ENCODE data around the gene IGSF9.

Gene IGSF9

DNA sequence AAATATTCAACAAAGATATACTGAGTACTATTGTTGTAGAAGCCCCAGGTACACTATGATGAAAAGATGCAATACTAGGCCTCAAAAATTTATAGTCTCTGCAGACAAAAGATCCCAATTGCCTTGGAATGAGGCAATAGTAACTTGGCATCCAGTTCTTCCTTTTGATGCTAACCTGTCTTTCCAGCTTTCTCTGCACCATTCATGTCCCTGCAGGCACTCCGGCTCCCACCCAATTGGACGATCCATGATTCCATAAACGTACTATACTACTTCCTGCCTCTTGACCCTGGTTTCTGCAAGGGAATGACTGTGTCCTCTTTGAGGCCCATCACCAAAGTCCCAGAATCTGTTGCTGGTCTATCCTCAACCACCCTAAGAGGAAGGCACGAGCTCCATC lies 12.1 kb downstream of the IGSF9 start:
- no peak for DNase-seq

DNA sequence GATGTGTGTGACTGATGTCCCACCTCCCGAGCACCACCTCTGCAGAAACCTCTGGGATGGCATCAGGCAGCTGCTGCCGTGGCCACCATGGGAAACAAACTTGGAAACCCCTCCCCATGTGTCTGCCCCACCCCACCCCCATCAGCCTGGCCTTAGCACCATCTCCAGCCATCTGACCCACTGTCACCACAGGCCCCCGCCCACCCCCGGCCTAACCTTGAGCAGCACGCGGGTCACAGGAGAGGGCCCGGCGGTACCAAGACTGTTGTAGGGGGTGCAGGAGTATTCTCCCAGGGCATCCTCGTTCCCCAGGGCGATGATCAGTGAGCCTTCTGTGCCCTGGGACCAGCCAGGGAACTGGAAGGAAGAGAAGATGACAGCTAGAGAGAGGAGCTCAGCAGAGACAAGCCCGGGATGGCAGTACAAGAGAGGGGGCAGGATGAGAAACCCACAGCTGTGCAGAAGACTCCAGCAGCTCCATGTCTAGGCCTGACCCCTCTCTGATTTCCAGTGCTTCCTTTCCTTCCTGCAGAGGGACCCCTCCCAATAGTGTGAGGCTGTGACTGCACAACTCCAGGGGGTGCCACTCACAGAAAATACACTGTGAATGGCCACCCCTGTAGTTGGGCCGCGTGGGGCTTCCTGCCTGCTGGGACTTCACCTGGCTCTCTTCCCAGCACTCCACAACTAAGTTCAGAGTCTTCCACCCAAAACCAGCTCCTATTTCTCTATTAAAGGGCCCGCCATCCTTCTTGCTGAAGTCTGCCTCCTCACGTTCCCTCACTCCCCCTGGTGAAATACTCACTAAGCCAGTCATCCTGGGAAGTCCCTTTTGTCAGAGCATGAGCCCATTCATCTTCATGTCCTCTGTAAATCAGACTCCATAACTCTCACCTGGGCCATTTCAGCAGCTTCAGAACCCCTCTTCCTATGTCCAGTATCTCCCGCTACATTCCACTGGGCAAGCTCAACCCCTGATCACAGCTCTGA lies 12.8 kb downstream of the IGSF9 start:
- DNase-seq: no peak

GRCh38 chr1:159931795-159932173 lies 13.6 kb downstream of the IGSF9 start:
- no peak for DNase-seq

DNA sequence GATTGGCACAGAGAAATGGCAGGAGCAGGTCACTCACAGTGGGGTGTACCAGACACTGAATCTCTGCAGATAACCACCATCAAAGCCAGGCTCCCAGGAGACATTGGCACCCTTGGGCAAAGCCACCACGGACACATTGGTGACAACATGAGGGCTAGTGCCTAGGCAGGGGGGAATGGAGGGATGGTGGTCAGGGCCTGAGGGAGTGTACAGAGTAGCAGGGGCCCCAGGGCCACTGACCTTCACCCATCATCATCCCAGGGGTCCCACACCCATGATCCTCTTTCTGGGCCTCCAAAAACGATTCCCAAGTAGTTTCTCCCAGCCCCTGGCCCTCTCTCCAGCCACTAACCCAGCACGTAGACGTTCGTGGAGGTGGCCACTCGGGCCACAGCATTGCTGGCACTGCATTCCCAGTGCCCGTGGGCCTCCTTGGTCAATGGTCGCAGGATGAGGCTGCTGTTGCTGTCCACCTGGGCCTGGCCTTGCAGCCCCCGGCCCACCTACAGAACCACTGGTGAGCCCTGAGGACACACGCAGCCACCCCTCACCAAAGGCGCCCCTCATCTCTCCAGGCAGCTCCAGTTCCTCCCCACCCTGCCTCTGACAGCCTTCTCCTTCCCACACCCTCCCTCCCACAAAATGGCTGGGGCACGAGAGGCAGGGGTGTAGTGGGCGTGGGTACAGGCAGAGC lies 14.2 kb downstream of the IGSF9 start:
- DNase-seq: no peak

- no peak for DNase-seq
Measured at GRCh38 chr1:159930634-159931033, 14.8 kb downstream of the IGSF9 start.

- DNase-seq: no peak
Measured at GRCh38 chr1:159930216-159930615, 15.2 kb downstream of the IGSF9 start.

GRCh38 chr1:159929155-159930051 lies 16.0 kb downstream of the IGSF9 start:
- DNase-seq: no peak

GRCh38 chr1:159928491-159929050 lies 16.8 kb downstream of the IGSF9 start:
- DNase-seq: no peak

- no peak for DNase-seq
Measured at GRCh38 chr1:159927849-159928431, 17.5 kb downstream of the IGSF9 start.

DNA sequence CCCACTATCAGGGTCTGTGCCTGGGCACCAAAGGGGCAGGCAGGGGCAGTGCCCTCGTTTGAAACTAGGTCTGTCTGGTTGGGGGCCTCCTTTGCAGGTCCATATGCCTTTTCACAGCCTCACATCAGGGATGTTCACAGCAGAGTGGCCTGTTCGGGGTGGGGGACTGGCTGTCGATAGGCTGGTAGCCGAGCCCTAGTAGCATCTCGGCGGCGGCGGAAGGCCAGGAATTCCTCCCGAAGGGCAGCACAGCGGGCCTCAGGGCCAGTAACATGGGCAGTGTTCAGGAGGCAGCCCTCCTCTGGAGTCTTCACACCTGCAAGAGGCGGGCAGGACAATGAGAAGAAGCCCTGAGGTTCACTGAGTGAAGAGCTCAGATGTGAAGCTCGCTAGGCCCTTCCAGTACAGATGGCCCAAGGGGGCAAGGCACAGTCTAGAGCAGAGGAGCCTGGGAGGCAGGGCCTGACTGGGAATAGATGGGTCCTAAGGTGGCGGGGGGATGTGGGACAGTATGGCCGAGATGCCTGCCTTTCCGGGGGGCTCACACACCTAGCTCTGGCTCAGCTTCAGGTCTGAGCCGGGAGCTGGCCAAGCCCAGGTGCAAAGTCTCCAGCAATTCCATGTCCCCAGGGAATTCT lies 18.1 kb downstream of the IGSF9 start:
- DNase-seq: no peak

- DNase-seq: no peak
Measured at GRCh38 chr1:159925719-159926078, 19.7 kb downstream of the IGSF9 start.

DNA sequence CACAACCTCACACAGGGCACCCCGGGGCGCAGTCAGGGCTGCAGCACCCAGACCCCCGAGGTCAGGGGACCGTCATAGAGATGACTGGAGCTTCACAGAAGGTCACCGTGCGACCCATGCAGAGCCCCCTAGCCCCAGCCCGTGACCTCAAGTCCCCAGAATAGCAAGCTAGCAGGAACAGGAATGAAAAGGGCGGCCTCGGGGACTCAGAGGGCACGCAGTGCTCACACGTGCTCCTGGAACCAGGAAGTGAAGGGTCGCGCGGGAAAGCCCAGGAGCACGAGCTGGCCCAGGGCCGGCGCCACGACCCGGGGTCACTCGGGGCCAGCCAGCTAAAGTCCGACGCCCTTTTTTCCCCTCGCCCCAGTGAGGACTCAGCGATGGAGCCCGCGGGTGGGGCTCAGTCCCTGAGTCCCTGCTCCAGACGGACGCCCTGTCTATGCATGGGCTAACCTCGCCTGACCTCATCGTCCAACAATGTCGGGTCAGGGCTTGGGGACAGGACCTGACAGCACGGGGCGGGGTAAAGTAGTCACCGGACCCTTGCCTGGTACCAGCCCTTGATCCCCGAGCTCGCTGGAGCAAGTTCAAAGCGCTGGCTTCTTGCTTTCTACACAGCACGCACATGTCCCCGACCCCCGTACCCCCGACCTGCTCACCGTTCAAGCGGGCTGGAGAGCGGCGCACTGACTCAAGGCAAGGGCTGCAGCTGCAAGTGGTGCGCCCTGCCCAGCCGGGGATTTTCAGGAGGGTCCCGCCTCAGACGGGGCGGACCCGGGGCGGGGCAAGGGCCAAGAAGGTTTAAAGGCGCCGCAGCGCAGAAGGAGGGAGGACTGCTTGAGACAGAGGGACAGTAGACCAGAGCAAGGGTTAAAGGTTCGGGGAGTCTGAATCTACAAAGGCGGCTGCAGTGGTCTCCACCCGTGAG lies 20.4 kb downstream of the IGSF9 start, which contains the start of gene TAGLN2:
Gene TAGLN2 (minus strand): TSS at position 717 of the 928 bp plus-strand sequence. CDS start 4,998 bp downstream, outside the sequence.
- peak in 47 of 58 donors; percentile 13 to 79 (median 46) for DNase-seq

DNA sequence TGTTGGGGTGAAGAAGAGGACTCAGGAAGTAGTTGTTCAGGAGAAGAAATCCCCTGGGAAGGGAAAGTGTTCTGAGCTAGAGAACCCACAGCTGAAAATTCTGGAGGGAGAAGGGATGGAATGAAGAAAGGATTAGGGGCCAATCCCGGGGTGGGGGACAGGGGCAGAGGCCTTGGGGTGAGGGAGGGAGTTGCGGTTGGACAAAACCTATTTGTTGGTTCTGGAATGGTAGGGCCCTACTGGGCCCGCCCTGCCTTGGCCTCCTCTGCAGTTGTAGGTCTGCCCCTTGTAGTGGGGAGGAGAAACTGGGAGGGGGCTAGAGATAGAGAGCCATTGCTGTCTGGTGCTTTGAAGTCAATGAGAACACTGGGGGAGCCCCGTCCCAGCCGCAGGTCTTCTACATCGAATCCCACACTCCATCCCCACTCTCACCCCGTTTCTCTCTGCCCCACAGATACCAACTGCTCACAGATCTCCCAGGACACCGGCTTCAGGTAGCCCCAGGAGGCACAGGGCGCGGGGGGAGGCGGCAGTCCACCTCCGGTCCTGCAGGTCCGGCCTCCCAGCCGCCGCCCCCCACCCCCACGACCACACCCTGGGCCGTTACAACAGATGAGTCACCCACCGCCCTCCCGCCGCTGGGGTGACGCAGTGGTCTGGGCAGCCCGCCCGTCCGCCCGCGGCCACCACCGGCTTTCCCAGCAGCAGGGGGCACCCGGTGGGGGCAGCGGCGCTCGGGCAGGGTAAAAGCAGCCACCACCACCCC lies 21.2 kb downstream of the IGSF9 start:
- DNase-seq: peak in 16 of 58 donors; percentile 10 to 83 (median 36)

DNA sequence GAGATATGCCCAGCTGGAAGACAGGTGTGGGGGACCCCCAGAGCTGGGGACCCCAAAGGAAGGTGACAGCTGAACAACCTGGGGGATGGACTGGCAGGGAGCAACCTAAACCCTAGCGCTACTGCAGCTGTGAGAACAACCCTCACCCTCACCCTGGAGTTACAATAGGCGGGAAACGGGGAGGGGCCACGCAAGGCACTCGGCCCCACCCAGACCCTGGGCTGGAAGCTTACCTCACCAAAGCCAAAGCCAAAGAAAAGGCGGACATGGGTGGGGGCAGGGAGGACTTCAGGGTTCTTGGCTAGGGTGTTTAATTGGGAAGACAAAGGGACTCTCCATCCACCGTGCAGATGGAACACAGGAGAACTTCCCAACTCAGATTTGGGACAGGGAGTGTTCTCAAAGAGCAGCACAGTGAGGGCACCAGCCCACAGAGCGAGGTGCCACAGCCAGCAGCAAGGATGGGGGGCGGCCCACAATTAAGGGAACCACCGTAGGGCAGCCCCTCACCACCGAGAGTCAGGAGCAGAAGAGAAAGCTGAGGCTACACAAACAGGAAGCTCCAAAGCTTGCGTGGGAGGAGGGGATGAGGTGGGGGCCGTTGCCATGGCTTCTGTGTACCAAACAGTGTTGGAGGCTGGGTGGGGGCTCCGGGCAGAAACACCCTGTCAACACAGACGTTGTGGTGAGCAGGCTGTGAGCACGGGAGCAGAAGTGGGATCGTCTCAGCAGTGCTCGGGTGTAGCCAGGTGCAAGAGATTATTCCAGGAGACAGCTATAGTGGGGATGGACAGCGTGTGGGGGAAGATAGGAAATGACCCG lies 22.0 kb downstream of the IGSF9 start:
- peak in 4 of 58 donors; percentile 10 to 29 (median 10) for DNase-seq

- no peak for DNase-seq
Measured at GRCh38 chr1:159922511-159923202, 22.8 kb downstream of the IGSF9 start.

GRCh38 chr1:159921700-159922504 lies 23.5 kb downstream of the IGSF9 start:
- no peak for DNase-seq
